ENCODE data around the gene MINDY4B.

Gene MINDY4B

GRCh38 chr3:150887031-150887430 lies 18.2 kb downstream of the MINDY4B start:
- no peak overlapping the region for H3K4me3 ChIP-seq (ENCODE audit: low read depth, low read length)
- TF ChIP-seq CTCF (IDR thresholded peaks at IDR 0.05; ENCODE audit: borderline replicate concordance, insufficient read depth, low read depth, low read length), result no peak

GRCh38 chr3:150885535-150885934 lies 19.7 kb downstream of the MINDY4B start:
- TF ChIP-seq CTCF (IDR thresholded peaks at IDR 0.05; ENCODE audit: borderline replicate concordance, insufficient read depth, low read depth, low read length), result no peak
- no peak overlapping the region for H3K4me3 ChIP-seq (ENCODE audit: low read depth, low read length)

GRCh38 chr3:150878996-150879575 lies 26.2 kb downstream of the MINDY4B start:
- TF ChIP-seq CTCF (IDR thresholded peaks at IDR 0.05; ENCODE audit: borderline replicate concordance, insufficient read depth, low read depth, low read length), result no peak
- H3K4me3 ChIP-seq (ENCODE audit: low read depth, low read length), result no peak overlapping the region

- H3K4me3 ChIP-seq (ENCODE audit: low read depth, low read length), result no peak overlapping the region
- TF ChIP-seq CTCF (IDR thresholded peaks at IDR 0.05; ENCODE audit: borderline replicate concordance, insufficient read depth, low read depth, low read length), result no peak
Observed at GRCh38 chr3:150878290-150878689, 26.9 kb downstream of the MINDY4B start.

GRCh38 chr3:150877303-150877702 lies 27.9 kb downstream of the MINDY4B start:
- H3K4me3 ChIP-seq (ENCODE audit: low read depth, low read length), result no peak overlapping the region
- no peak for TF ChIP-seq CTCF (IDR thresholded peaks at IDR 0.05; ENCODE audit: borderline replicate concordance, insufficient read depth, low read depth, low read length)

- H3K4me3 ChIP-seq (ENCODE audit: low read depth, low read length), result no peak overlapping the region
- TF ChIP-seq CTCF (IDR thresholded peaks at IDR 0.05; ENCODE audit: borderline replicate concordance, insufficient read depth, low read depth, low read length), result no peak
Observed at GRCh38 chr3:150876611-150877265, 28.5 kb downstream of the MINDY4B start.

- H3K4me3 ChIP-seq (ENCODE audit: low read depth, low read length), result no peak overlapping the region
- TF ChIP-seq CTCF (IDR thresholded peaks at IDR 0.05; ENCODE audit: borderline replicate concordance, insufficient read depth, low read depth, low read length), result no peak
Observed at GRCh38 chr3:150875548-150875947, 29.7 kb downstream of the MINDY4B start.
